Vagina (tissue), 2 donors: ENCODE data around the gene HERC5. TPM values are rescaled to one million over a fixed set of nuclear protein-coding genes. Genes with fewer than 3 reads are reported as not detected.

Experiments
- DNase-seq, 2 donors: peaks; one replicate each; pipeline ENCODE4 v3.0.0-alpha.2; 2017; ENCODE audit errors: extremely low spot score in 2 of 2
- H3K27ac ChIP-seq: fragments of 200-600 bp; sonication (generic); one replicate; pipeline ENCODE4 v1.5.1; 2019
- H3K27me3 ChIP-seq: fragments of 200-600 bp; sonication (generic); one replicate; pipeline ENCODE4 v1.5.1; 2019
- H3K36me3 ChIP-seq, 2 donors: fragments of 200-600 bp; sonication (generic); one replicate each; pipeline ENCODE4 v1.5.1; 2017 to 2019
- H3K4me1 ChIP-seq: fragments of 200-600 bp; sonication (generic); one replicate; pipeline ENCODE4 v1.5.1; 2019
- H3K4me3 ChIP-seq, 2 donors: fragments of 200-600 bp; sonication (generic); 1 replicate in 1 of 2; 2 replicates in 1 of 2; pipeline ENCODE4 v1.5.1; 2016 to 2019
- H3K9me3 ChIP-seq: fragments of 200-600 bp; sonication (generic); one replicate; pipeline ENCODE4 v1.5.1; 2019
- POLR2A ChIP-seq, 2 donors: fragments of 450-650 bp; IDR thresholded peaks; one replicate each; pipeline ENCODE4 v1.6.1; 2017; ENCODE audit warnings: antibody characterized with exemption in 2 of 2, mild to moderate bottlenecking in 2 of 2, moderate library complexity in 2 of 2
- POLR2AphosphoS5 ChIP-seq, 2 donors: sonication (generic); formaldehyde crosslinking; IDR thresholded peaks; one replicate each; pipeline ENCODE4 v1.9.0; 2017; ENCODE audit warnings: antibody characterized with exemption in 2 of 2, mild to moderate bottlenecking in 2 of 2, low read depth in 1 of 2; ENCODE audit not compliant: insufficient read depth in 1 of 2
- intact Hi-C: fragments of 100-400 bp; cut with DNase I; formaldehyde crosslinking; loops from one replicate; pipeline ENCODE4 v1.15.1; 2023
- total RNA-seq: library from RNA; depleted of rRNA; stranded (reverse); fragments of >200 nt; gene quantifications from one replicate; pipeline ENCODE4 v1.2.3, GENCODE V29; 2016
- TF ChIP-seq, protein P1 (sequence below), 3 experiments: fragments of 450-650 bp in 2 of 3; fragments of 200-600 bp in 1 of 3; sonication (generic) in 1 of 3; IDR thresholded peaks; one replicate each; pipeline ENCODE4 v1.5.1; 2017 to 2019; ENCODE audit warnings: antibody characterized with exemption in 3 of 3, mild to moderate bottlenecking in 2 of 3, moderate library complexity in 2 of 3

Gene HERC5
- total RNA-seq, 1 donor from 2014 or later, result 5.4 TPM

DNA sequence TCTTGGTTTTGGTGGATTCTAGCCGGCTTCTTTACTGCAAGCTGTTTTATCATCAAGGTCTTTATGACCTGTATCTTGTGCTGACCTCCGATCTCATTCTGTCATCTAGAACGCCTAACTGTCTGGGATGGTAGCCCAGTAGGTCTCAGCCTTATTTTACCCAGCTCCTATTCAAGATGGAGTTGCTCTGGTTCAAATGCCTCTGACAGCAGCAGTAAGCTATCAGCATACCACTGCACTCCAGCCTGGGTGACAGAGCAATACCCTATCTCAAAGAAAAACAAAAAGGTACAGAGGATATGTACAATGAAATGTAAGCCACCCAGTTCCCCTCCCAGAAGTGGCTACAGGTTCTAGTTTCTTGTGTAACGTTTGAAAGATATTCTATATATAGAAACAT is 42.2 kb upstream of the HERC5 start:
- no peaks in the 10 kb centered on the region for H3K27me3 ChIP-seq
- intact Hi-C loops, result no loop called here
- no peaks in the 10 kb centered on the region for H3K4me1 ChIP-seq
- no peak for DNase-seq
- no peak for TF ChIP-seq POLR2A (IDR thresholded peaks at IDR 0.05)
- no peak for TF ChIP-seq POLR2AphosphoS5 (IDR thresholded peaks at IDR 0.05; ENCODE audit: insufficient read depth in 1 of 2, low read depth in 1 of 2)
- TF ChIP-seq, protein P1, sequence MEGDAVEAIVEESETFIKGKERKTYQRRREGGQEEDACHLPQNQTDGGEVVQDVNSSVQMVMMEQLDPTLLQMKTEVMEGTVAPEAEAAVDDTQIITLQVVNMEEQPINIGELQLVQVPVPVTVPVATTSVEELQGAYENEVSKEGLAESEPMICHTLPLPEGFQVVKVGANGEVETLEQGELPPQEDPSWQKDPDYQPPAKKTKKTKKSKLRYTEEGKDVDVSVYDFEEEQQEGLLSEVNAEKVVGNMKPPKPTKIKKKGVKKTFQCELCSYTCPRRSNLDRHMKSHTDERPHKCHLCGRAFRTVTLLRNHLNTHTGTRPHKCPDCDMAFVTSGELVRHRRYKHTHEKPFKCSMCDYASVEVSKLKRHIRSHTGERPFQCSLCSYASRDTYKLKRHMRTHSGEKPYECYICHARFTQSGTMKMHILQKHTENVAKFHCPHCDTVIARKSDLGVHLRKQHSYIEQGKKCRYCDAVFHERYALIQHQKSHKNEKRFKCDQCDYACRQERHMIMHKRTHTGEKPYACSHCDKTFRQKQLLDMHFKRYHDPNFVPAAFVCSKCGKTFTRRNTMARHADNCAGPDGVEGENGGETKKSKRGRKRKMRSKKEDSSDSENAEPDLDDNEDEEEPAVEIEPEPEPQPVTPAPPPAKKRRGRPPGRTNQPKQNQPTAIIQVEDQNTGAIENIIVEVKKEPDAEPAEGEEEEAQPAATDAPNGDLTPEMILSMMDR (IDR thresholded peaks at IDR 0.05), result no peak
- H3K4me3 ChIP-seq, result no peak overlapping the region
- no peaks in the 10 kb centered on the region for H3K36me3 ChIP-seq
- no peak overlapping the region for H3K27ac ChIP-seq
- H3K9me3 ChIP-seq, result no peaks in the 10 kb centered on the region

DNA sequence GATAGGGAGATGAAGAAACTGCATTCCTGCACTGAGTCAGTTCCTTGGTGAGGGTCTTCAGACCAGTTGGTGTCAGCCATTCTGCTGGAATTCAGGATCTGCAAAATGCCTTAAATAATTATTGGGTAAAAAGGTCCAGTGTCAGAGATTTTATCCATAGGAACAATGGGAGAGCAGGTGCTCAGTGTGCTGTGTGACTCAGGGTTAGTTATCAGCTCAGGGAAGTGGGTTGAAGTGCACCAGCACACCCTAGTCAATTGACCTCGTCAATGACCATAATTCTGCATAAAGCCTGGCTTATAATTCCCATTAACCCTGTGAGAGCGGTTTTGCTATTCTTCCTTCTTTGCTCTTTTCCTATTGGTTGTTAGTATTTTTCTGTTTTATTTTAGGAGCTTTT is 40.9 kb upstream of the HERC5 start:
- Histone ChIP-seq H3K27me3 (no peaks in the 10 kb centered on the region), H3K4me1 (no peaks in the 10 kb centered on the region), H3K9me3 (no peaks in the 10 kb centered on the region), H3K4me3 (no peak overlapping the region), H3K27ac (no peak overlapping the region), H3K36me3 (no peaks in the 10 kb centered on the region)
- DNase-seq, result no peak
- TF ChIP-seq POLR2A (IDR thresholded peaks at IDR 0.05) (no peak), POLR2AphosphoS5 (IDR thresholded peaks at IDR 0.05; ENCODE audit: insufficient read depth in 1 of 2, low read depth in 1 of 2) (no peak)
- TF ChIP-seq, protein P1 (IDR thresholded peaks at IDR 0.05), result no peak
- intact Hi-C loops, result no loop called here

DNA sequence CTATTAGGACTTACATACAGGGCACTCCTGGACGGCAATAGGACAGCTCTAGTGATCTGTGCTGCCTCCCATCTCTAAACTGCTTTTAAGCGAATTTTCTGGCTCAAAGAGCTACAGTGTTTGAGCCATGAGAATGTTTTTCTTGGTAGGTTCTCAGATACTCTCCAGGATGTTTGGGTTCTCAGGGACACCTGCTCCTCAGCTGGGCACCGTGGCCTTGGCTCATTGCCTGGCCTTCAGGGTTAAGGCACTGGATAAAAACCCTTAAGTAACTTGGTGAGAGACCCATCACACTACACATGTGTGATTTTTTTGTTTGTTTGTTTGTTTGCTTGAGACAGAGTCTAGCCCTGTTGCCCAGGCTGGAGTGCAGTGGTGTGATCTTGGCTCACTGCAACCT is 38.5 kb upstream of the HERC5 start:
- Histone ChIP-seq H3K27ac (no peak overlapping the region), H3K4me3 (no peak overlapping the region), H3K27me3 (no peaks in the 10 kb centered on the region), H3K4me1 (no peaks in the 10 kb centered on the region), H3K9me3 (no peaks in the 10 kb centered on the region), H3K36me3 (no peaks in the 10 kb centered on the region)
- no peak for DNase-seq
- intact Hi-C loops, result no loop called here
- TF ChIP-seq, protein P1 (IDR thresholded peaks at IDR 0.05), result no peak
- TF ChIP-seq POLR2AphosphoS5 (IDR thresholded peaks at IDR 0.05; ENCODE audit: insufficient read depth in 1 of 2, low read depth in 1 of 2), result no peak
- TF ChIP-seq POLR2A (IDR thresholded peaks at IDR 0.05), result no peak

DNA sequence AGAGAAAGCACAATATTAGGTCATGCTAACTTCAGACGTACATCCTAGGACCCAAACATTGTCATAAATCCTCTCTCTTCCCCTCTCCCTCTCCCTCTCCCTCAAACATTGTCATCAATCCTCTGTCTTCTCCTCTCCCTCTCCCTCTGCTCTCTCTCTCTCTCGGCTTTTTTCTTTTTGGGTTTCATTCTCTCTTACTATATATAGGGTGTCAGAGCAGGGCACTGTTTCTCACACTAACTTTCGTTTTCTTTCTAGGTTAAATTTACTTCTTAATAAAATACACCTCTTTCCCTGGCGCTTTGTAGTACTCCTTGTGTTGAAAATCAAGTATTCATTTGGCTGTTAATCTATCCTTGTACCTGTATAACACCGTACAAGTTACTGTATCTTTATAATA is 37.0 kb upstream of the HERC5 start:
- Histone ChIP-seq H3K27me3 (no peaks in the 10 kb centered on the region), H3K36me3 (no peaks in the 10 kb centered on the region), H3K9me3 (no peaks in the 10 kb centered on the region), H3K4me1 (no peaks in the 10 kb centered on the region), H3K27ac (no peak overlapping the region), H3K4me3 (no peak overlapping the region)
- no peak for DNase-seq
- TF ChIP-seq POLR2AphosphoS5 (IDR thresholded peaks at IDR 0.05; ENCODE audit: insufficient read depth in 1 of 2, low read depth in 1 of 2) (no peak), POLR2A (IDR thresholded peaks at IDR 0.05) (no peak)
- TF ChIP-seq, protein P1 (IDR thresholded peaks at IDR 0.05), result no peak
- intact Hi-C loops, result no loop called here

DNA sequence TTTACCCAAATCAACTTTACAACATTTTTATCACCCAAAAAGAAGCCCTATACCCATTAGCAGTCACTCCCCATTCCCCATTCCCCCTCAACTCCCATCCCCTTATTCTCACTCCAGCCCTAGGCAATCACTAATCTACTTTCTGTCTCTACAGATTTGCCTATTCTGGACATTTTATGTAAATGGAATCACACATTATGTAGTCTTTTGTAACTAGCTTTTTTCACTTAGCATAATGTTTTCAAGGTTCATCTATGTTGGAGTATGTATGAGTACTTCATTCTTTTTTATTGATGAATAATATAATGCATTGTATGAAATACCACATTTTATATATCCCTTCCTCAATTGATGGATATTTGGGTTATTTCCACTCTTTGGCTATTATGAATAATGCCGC is 36.1 kb upstream of the HERC5 start:
- Histone ChIP-seq H3K27ac (no peak overlapping the region), H3K27me3 (no peaks in the 10 kb centered on the region), H3K36me3 (no peaks in the 10 kb centered on the region), H3K4me3 (no peak overlapping the region), H3K4me1 (no peaks in the 10 kb centered on the region), H3K9me3 (no peaks in the 10 kb centered on the region)
- intact Hi-C loops, result no loop called here
- TF ChIP-seq POLR2AphosphoS5 (IDR thresholded peaks at IDR 0.05; ENCODE audit: insufficient read depth in 1 of 2, low read depth in 1 of 2), result no peak
- TF ChIP-seq, protein P1 (IDR thresholded peaks at IDR 0.05), result no peak
- no peak for TF ChIP-seq POLR2A (IDR thresholded peaks at IDR 0.05)
- no peak for DNase-seq
